UCSD-AML1 (cell line): ENCODE data around the gene NUP214.
"Not testable (repeated sequence)": the region's sequence is repeated elsewhere in the genome, so short reads cannot be mapped to it uniquely, and the experiment has no call there.

Experiments used
- DNase-seq: peaks from one replicate; lab custom pipeline; 2025; ENCODE audit not compliant: unreplicated experiment; lab: John Stamatoyannopoulos, UW

The NUP214 gene

DNA sequence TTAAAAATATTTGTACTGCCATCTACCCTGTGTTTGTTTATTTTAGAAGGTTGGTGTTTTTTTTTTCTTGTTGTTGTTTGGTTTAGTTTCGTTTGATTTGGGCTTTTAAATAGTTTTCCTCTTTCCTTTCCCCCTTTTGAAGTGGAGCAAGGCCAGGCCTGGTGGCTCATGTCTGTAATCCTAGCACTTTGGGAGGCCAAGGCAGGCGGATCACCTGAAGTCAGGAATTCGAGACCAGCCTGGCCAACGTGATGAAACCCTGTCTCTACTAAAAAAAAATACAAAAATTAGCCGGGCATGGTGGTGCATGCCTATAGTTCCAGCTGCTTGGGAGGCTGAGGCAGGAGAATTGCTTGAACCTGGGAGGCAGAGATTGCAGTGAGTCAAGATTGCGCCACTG is 65.6 kb downstream of the NUP214 start:
- not testable (repeated sequence) for DNase-seq

DNA sequence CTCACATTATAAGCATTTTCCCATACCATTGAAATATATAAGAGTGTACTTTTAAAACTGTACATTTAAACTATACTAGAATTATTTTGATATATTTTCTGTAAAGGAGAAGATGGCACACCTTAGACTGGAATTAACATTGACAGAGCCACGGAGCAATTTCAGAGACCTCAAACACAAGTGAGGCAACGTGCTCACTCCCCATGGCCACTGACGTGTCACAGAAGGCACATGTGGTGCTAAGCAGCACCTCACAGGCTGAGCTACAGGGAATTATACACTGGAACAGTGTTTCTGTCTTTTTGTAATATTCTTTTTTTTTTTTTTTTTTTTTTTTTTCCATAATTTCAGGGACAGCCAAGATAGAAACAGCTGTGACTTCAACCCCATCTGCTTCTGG is 66.5 kb downstream of the NUP214 start:
- no peak for DNase-seq

DNA sequence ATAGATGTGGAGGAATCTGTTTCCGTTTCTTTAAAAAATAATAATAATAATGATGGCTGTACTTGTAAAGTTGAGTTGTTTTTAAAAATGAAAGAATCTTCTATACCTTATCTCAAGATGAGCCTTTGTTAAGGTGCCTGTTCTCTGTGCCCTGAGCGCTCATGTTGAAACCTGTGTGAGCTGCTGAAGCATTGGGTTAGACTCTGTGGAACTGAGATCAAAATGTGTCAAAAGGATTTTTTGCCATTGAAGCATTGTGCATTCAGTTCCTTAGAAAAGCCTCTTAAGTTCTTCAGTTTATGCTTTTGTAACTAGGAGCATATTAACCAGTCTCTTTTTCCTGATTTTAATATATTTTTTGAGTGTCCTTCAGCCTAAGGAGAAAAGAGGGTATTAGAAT is 67.7 kb downstream of the NUP214 start:
- DNase-seq: no peak

DNA sequence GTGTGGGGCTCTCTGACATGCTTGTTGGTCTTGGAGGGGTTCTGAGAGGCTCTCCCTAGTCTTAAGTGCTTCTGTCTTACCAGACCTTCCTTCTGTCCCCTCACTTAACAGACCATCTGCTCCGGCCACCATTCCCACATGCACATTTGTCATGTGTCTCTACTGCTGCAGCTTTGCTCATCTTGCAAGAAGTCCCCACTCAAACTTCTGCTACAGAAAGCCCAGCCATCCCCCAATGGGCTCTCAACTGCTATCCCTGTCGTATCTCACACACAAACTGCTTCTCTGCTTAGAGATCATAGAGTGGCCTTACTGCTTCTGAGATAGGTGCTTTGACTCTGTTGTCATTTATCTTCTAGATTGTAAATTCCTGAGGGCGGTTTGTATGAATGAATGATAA is 69.4 kb downstream of the NUP214 start:
- DNase-seq: no peak

DNA sequence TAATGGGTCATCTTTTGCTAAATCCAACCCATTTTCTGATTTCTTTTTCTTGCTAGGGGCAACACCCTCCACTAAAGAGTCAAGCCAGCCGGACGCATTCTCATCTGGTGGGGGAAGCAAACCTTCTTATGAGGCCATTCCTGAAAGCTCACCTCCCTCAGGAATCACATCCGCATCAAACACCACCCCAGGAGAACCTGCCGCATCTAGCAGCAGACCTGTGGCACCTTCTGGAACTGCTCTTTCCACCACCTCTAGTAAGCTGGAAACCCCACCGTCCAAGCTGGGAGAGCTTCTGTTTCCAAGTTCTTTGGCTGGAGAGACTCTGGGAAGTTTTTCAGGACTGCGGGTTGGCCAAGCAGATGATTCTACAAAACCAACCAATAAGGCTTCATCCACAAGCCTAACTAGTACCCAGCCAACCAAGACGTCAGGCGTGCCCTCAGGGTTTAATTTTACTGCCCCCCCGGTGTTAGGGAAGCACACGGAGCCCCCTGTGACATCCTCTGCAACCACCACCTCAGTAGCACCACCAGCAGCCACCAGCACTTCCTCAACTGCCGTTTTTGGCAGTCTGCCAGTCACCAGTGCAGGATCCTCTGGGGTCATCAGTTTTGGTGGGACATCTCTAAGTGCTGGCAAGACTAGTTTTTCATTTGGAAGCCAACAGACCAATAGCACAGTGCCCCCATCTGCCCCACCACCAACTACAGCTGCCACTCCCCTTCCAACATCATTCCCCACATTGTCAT is 72.0 kb downstream of the NUP214 start:
- no peak for DNase-seq

DNA sequence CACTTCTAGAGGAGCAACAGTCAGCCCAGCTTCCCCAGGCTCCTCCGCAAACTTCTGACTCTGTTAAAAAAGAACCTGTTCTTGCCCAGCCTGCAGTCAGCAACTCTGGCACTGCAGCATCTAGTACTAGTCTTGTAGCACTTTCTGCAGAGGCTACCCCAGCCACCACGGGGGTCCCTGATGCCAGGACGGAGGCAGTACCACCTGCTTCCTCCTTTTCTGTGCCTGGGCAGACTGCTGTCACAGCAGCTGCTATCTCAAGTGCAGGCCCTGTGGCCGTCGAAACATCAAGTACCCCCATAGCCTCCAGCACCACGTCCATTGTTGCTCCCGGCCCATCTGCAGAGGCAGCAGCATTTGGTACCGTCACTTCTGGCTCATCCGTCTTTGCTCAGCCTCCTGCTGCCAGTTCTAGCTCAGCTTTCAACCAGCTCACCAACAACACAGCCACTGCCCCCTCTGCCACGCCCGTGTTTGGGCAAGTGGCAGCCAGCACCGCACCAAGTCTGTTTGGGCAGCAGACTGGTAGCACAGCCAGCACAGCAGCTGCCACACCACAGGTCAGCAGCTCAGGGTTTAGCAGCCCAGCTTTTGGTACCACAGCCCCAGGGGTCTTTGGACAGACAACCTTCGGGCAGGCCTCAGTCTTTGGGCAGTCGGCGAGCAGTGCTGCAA is 72.8 kb downstream of the NUP214 start:
- no peak for DNase-seq

DNA sequence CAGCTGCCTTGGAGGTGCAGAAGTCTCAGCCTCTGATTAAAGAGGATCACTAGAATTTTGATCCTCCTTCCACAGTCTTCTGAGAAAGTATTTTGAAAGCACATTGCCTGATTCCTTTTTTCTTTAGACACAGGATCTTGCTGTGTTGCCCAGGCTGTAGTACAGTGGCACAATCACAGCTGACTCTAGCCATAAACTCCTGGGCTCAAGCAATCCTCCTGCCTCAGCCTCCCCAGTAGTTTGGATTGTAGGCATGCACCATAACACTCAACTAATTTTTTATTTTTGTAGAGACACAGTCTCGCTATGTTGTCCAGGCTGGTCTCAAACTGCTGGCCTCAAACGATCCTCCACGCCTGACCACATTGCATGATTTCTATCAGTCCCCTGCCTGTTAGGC is 76.5 kb downstream of the NUP214 start:
- no peak for DNase-seq

DNA sequence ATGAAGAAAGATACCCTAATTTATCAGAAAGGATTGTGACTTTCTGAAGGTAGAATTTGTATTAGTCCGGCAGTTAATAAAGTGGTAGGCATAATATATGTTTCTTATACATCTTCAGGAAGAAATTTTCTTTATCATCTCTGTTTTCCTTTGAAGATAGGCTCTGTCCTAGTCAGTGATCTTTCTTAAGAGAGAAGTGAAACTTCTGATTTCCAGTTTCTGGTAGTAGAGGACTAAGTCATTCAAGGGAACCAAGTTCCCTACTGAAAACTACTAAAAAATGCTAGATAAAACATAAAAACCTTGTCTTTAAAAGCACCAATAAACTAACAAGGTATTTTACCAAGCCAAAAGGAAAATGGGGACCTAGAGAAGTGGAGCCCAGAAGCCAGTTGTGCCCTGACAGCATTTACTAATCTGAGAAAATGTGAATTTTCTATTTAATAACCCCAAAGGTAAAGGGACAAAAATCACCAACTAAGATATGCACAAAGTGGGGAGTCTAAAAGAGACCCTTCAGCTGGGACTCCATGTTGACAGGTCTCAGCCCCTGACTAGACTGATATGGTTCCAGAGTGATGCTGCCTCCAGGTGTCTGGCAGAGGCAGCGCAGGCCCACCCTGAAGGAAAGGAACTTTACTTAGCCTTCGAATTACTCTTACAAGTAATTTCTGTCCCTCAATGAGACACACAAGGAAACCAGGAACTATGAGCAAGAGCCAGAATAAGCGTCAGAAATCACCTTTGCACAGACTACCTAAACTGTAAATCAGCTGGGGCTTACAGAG is 78.2 kb downstream of the NUP214 start:
- no peak for DNase-seq

DNA sequence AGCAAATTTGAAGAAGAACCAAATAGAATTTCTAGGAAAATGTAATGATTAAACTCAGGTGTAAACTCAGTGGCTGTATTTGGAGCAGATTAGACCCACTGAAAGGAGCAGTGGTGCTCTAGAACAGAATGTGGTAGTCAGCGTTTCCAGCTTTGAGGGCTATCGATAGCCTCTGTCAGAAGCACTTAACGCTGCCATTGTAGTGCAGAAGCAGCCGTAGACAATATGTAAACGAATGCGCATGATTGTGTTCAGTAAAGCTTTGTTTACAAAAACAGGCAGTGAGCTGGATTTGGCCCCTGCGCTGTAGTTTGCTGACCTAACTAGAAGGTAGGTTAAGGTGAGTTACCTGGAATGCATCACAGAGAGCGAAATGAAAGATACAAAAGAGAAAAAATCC is 78.9 kb downstream of the NUP214 start:
- no peak for DNase-seq

DNA sequence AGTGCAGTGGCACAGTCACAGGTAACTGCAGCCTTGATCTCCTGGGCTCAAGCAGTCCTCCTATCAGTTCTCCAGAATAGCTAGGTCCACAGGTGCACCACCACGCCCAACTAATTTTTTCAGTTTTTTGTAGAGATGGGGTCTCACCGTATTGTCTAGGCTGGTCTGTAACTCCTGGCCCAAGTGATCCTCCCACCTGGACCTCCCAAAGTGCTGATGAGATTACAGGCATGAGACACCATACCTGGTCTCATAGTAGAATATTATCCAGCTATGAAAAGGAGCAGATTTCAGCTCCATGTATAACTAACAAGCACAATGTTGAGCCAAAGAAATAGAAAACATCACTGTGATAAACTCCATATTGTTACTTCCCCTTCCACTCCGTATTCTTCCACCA is 81.1 kb downstream of the NUP214 start:
- no peak for DNase-seq

DNA sequence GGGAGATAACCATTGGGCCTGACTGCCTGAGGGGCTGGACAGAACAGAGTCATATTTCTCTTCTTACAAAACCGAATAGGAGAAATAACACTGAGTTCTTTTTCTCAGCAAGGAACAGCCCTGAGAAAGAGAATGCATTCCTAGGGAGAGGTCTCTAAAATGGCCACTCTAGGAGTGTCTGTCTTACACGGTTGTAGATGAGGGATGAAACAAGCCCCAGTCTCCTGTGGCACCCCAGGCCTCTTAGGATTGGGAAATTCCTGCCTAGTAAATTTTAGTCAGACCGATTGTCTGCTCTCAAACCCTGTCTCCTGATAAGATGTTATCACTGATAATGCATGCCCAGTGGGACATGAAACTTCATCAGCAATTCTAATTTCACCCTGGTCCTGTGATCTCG is 86.5 kb downstream of the NUP214 start:
- not testable (repeated sequence) for DNase-seq

DNA sequence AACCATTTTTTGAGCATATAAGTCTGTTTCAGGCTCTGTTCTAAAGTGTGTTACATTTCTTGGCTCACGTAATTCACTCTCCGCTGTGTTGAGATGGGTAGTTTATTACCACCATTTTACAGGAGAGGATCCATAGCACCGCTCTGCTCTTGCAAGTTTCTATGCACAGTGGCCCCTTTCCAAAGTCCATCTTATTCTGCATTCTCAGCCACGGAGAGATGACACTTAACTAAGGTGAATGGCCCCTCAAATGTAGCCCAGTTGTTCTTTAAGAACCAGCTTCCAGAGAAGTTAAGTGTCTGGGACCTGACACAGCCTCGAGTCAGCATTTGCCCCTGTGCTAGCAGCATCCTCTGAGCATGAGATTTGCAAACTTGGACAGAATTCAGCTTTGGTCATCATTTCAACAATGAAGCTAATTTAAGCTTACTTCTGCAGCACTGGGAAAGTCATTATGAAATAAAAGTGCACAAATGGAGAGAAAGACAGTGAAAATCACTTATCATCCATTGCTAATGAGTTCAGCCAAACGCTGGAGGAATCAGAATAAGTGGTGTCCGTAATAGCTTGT is 89.0 kb downstream of the NUP214 start:
- DNase-seq: no peak

DNA sequence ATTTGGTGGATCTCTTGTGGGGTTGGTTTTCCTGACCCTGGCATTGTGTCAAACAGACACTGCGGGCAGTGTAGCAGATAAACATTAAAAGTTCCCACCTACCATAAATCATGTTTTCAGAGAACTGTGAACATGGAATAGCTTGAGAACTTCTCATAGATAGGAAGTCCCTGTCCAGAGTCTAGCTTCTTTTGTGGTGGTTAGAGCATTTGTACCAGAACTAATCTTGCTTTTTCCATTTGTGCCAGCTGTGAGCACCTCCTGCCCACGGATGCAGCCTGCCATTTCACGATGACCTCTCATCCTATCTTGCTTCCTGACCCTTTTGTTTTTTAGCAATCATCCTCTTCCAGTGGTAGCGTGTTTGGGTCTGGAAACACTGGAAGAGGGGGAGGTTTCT is 89.5 kb downstream of the NUP214 start:
- DNase-seq: no peak

DNA sequence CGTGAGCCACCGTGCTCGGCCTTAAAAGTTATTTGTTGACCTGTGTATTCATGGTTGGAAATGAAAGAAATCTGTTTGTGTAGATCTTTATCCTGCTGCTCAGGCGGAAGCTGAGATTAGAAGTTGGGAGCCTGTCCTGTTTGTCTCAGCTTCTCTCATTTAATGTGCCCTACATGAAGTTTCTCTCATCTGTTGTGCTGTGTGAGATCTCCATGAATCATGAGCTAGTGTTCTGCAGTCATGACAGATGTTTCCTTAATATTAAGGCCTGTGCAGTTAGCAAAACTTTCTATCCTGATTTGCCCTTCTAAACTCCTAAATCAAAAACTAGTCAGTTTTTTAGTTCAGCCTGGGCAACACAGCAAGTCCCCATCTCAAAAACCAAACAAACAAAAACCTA is 91.4 kb downstream of the NUP214 start:
- no peak for DNase-seq

DNA sequence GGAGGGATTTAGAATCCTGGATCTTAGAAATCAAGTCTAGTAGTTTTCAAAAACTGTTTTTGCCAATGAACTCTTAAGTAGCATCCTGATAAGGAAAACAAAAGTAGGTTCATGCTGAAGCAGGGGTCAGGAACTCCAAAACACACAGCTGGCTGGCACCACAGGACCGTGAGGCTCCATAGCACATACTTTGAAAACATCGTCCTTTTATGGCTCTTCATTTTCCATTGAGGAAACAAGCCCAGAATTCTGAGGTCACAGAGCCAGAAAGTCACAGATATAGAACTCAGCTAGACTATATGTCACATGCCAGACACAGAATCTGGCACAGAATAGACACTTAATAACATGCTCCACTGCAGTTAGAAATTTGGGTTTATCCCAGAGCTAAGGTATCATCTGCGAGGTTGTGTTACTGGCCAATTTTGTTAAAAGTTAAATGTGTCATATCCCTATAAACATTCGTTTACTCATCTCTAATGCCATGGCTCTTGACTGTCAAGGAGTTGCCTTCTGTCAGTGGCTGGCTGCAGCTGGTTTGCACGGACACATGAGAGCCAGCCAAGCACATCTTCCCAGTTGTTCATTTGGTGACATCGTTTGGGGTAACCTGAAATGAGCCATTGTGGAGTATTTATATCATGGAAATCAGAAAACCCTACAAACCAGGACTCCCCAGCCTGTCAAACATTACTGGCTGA is 92.1 kb downstream of the NUP214 start:
- DNase-seq: no peak

DNA sequence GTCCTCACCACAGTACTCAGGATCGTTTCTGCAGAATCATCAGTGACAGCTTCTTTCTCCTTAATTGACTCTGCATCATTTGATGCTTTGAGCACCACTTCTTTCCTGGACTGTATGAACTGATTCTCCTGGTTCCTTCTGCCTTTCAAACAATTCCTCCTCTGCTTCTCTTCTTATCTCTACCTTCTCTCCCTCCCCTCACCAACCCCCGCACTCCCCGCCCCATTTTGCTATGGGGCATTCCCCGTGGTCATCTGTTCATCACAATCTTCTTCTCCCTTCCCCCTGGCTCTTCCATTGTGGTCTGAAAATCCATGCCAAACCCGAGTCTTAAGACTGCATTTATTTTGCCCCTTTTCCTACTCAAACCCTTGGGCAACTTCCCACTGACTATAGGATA is 93.0 kb downstream of the NUP214 start:
- DNase-seq: no peak

DNA sequence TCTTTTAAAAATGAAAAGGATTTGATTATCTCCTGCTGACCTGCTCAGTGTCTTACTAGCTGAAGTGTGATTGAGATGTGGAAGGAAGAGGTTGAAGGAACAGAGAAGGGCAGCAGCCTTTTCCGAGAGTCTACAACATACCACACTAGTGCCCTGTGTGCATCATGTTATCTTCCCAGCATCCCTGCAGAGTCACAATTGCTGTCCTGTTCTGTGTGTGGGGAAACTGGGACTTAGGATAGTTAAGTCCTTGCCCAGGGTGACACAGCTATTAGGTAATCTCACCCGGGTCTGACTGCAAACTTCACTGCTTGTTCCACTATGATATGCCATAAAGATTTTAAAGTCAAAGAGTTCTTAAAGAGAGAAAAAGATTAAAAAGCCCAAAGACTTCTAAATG is 95.1 kb downstream of the NUP214 start:
- DNase-seq: no peak

DNA sequence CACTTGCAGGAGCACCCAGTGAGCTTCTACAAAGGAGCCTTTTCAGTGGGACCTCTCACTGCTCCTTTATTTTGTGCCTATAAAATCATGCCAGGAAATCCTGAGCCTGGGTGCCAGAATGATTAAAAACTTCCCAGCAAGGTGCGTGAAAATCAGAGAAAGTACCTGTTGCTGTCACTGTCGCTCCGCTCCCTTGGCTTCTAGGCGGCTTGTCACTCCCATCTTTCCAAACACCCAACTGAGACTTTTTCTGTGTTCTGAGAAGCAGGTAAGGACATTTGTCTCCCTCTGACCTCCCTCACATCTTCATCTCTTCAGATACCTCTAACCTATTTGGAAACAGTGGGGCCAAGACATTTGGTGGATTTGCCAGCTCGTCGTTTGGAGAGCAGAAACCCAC is 97.1 kb downstream of the NUP214 start:
- no peak for DNase-seq

DNA sequence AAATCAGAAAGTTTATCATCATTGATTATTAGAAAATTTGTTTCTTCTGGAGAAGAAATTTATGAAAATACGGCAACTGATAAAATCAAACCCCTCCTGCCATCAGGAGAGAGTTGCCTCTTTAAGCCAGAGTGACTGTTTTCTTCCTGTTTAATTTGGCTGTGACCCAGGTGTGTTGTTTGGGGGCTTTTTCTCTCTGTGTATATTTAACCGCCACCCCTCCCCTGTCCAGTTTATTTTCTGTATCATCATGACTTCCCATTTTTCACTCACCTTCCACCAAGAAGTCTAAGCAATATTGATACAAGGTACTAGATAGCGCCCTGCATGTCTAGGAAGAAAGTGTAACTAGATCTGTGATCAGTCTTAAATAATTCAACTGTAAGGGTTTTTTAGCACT is 100.8 kb downstream of the NUP214 start:
- no peak for DNase-seq

DNA sequence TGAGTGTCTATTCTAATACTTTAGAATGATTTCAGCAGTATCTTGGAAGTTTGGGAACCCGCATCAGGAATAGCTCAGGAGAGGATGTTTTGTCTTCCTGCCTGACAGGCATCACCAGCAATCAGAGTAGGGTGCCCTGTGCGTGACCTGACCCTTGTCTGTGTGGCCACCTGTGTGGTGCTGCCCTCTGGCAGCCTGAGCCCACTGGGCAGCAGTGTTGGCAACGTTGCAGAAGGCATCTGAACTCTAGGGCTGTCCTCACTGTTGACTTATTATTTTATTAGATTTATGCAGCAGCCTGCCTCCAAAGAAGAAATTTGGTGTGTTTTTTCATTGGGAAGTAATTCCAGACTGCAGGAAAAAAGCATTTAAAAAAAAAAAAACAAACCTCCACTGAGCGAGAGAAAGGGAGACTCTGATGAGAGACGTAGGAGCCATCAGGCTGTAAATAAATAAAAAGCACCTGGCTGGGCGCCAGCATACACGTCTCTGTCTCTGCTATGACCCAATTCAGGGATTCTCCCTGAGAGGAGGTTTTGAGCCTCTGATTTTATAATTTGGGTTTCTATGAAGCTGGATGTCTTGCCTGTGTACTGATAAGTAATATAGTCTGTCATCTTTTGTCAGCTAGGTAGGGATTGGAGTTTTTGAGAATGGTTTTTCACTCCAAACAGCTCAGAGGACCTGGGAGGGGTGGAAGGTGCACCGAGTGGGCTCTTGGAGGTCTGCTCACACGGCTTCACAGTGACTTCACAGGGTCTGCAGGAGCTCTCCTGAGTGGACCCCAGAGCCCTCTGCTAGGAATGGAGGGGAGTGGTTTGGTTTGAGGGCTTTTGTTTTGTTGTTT is 101.9 kb downstream of the NUP214 start:
- no peak for DNase-seq
